ENCODE results near the gene RUVBL2.

RUVBL2 gene

DNA sequence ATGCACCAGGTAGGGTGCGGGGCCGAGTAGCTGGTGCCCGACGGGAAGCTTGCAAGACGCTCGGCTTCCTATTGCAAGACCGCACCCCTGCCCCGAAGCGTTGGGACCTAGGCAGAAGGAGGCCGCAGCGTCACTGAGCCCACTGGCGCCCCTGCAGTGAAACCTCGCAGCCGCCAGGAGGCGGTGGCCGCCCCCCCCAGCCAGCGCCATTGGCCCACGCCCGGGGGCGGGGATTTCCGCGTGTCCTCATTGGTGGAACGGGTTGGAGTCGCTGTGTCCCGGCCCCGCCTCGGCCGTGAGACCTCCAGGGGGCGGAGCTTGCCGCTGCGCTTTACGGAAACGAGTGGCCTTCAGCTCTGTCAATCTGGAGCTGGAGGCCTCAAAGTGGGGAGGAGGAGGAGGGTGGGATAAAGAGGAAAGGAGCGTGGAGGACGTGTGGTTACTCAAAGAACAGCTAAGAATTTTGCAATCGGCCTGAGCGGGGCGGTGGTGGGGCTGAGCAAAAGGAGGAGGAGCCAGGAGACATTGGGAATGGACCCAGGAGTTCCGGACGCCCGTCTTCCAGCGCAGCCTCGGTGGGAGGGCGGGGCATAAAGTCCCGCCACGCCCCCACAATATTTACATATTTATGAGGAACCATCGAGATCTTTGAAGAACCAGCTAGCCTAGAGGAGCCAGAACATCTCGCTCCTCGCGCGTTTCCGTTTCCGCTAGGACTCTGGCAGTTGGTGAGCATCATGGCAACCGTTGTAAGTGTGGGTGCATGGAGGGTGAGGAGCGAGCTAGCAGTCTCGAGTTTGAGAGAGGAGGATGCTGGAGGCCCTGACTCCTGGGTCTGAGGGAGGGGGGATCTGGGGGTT, at the start of gene RUVBL2, which contains the start of gene GYS1:
Gene RUVBL2 (plus strand): TSS at position 713 of the 860 bp plus-strand sequence. CDS start 25 bp downstream, at position 738.
Gene GYS1 (minus strand): TSS at position 135 of the 860 bp plus-strand sequence. CDS start 197 bp downstream, outside the sequence.
- peak; percentile 99 for DNase-seq

- no peak for DNase-seq
These were observed 48.3 kb upstream of the RUVBL2 start for GRCh38 chr19:48945415-48945814.

- DNase-seq, result no peak
These were observed 47.9 kb upstream of the RUVBL2 start for GRCh38 chr19:48945817-48946216.

- DNase-seq, result no peak
These were observed 47.0 kb upstream of the RUVBL2 start for GRCh38 chr19:48946463-48947257.

DNA sequence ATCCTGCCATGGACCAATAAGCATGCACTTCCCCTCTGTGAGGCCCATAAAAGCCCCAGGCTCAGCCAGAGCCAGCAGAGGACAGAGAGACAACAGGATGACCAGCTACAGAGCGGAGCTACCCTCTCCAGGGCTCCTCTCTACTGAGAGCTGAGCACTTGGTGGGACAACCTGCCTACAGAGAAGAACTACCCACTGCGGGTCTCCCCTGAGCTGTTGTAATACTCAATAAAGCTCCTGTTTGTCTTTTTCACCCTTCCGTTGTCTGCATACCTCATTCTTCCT, 46.5 kb upstream of the RUVBL2 start:
- DNase-seq, result no peak

DNA sequence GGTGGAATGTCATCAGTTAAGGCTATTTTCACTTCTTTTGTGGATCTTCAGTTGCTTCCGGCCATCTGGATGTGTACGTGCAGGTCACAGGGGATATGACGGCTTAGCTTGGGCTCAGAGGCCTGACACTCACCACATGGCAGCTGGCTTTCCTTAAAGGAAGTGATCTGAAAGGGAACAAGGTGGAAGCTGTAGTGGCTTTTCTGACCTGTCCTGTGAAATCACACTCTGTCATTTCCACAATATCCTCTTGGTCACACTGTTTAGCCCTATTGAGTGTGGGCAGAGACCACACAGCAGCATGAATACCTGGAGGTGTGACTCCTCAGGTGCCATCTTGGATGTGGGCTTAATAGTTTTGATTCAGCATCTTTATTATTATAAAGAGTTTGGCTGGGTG, 43.5 kb upstream of the RUVBL2 start:
- no peak for DNase-seq

DNA sequence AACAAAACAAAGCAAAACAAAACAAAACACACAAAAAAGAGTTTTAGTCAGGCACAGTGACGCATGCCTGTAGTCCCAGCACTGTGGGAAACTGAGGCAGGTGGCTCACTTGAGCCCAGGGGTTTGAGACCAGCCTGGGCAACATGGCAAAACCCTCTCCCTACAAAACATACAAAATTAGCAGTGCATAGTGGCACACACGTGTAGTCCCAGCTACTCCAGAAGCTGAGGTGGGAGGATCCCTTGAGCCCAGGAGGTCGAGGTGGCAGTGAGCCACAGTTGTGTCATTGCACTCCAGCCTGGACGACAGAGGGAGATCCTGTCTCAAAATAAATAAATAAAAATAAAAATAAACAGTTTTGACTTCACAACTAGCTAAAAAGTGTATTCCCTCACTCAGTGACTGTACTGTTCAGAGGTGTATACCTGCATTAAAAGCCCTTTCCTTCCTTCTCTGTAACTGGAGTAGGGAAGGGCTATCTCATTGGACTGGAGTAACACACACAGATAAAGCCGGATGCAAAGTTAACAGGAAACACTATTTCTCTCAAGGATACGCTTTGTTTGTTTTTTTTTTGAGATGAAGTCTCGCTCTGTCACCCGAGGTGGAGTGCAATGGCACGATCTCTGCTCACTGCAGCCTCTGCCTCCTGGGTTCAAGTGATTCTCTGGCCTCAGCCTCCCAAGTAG, 42.7 kb upstream of the RUVBL2 start:
- DNase-seq, result no peak

DNA sequence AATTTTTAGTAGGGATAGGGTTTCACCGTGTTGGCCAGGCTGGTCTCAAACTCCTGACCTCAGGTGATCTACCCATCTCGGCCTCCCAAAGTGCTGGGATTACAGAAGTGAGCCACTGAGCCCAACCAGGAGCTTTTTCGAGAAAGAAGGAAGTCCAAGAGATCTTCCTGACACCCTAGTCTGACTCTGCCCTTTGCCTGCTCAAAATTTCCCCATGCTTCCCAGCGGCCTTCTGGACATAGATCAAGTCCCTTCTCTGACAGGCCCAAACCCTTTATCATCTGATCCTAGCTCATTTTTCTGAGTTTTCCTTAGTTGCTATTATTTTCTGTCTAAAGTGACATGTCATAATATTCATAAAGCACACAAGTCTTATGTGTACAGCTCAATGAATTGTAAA, 40.5 kb upstream of the RUVBL2 start:
- DNase-seq, result no peak

DNA sequence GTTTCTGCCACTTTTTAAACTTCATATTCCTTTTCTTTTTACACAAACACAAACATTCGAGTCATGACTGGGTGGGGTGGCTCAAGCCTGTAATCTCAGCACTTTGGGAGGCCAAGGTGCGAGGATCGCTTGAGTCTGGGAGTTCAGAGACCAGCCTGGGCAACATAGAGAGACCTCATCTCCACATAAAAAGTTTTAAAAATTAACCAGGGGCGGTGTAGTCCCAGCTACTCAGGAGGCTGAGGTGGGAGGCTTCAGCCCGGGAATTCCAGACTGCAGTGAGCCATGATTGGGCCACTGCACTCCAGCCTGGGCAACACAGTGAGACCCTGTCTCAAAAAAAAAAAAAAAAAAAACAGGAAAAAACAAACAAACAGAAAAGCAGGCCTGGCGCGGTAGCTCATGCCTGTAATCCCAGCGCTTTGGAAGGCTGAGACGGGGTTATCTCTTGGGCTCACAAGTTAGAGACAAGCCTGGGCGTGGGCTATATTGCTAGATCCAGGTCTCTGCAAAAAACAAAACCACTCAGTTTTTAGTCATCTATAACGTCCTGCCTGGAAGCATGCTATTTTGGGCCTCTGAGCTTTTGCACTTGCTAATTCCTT, 39.6 kb upstream of the RUVBL2 start:
- DNase-seq, result no peak

GRCh38 chr19:48954595-48955307, 38.9 kb upstream of the RUVBL2 start, which contains the start of gene BAX:
BAX (plus strand) TSS chr19:48954875; CDS start chr19:48954929, 54 bp downstream.
- peak; percentile 89 for DNase-seq

DNA sequence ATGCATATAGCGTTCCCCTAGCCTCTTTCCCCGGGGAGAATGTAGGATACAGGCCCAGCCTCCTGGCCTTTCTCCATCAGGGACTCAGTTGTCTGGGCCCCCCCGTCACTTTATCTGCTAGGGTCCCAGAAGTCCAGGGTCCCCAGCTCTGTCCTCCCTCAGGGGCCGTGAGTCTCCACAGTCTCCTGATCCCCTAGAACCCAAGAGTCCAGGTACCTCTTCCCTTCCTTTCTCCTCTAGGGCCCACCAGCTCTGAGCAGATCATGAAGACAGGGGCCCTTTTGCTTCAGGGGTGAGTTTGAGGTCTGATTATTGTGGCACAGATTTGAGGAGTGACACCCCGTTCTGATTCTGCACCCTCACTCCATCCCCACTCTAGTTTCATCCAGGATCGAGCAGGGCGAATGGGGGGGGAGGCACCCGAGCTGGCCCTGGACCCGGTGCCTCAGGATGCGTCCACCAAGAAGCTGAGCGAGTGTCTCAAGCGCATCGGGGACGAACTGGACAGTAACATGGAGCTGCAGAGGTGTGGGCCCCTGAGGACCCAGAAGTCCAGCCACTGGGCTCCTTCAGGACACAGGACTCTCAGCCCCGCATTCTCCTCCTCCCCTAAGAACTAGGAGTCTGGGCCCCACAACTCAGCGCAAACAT, 38.3 kb upstream of the RUVBL2 start:
- no peak for DNase-seq

- no peak for DNase-seq
These were observed 35.7 kb upstream of the RUVBL2 start for GRCh38 chr19:48958006-48958405.

DNA sequence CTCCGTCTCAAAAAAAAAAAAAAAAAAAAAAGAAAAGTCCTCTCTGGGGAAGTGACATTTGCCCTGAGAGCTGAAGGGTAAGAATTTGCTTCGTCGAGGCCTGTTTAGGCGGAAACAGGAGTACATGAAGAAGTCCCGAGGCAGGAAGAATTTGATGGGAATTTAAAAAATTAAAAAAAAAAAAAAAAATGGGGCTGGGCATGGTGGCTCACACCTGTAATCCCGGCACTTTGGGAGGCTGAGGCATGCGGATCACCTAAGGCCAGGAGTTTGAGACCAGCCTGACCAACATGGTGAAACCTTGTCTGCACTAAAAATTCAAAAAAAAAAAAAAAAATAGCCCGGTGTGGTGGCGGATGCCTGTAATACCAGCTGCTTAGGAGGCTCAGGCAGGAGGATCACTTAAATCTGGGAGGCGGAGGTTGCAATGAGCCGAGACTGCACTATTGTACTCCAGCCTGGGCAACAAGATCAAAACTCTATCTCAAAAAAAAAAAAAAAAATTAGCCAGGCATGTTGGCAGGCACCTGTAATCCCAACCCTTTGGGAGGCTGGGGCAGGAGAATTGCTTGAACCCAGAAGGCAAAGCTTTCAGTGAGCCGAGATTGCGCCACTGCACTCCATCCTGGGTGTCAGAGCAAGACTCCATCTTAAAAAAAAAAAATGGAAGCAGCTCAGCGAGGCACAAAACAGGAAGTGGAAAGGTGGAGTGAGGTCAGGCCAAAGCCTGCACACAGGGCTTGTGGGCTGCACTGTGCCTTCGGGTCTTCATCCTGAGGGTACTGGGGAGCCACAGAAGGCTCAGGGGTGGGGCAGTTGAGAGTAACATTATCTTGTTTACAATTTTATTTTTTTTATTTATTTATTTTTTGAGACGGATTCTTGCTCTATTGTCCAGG, 34.1 kb upstream of the RUVBL2 start:
- no peak for DNase-seq

GRCh38 chr19:48961051-48961649, 32.5 kb upstream of the RUVBL2 start:
- no peak for DNase-seq

DNA sequence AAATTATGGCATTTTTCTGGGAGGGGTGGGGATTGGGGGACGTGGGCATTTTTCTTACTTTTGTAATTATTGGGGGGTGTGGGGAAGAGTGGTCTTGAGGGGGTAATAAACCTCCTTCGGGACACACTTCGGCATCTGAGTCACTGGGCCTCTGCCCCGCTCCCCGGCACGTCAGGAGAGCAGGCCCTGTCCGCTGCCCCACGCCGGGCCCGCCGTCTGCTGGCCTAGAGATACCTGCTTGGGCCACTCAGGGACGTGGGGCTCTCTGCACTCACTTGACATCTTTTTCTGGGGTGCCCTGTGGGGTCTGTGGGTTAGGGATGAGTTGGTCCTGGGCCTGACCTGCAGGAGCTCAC, 32.0 kb upstream of the RUVBL2 start:
- DNase-seq, result no peak

DNA sequence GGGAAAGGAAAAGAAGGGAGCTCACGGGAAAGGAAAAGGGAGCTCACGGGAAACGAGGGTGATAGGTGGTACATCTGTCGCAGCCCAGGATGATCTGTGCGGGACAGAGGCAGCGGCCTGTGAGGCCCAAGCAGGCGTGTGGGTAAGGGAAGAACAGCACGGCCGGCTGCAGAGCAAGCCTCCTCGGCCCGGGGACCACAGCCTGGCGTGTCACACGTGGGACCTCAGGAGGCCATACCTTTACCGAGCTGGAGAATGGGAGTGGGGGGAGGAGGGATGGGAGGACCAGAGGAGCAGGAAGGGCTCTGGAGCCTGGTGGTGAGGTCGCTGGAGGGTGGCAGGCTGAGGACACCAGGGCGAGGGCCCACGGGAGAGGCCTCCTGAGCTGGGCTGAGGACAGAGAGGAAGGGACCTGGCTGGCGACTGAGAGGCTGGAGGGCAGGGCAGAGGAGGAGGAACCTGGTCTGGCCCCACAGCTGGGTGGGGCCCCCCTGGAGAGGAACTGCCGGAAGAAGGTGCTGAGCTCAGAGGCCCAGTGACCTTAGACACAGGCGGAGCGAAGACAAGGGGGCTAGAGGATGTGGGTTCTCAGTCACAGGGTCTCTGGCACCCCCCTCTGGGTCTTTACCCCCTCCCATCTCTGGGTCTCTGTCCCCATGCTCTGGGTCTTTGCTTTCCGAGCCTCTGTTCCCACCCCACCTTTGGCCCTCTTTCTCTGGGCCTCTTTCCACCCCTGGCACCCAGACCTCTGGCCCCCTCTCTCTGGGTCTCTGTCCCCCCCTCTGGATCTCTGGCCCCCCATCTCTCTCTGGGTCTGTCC, 31.4 kb upstream of the RUVBL2 start:
- DNase-seq, result peak; percentile 39

DNA sequence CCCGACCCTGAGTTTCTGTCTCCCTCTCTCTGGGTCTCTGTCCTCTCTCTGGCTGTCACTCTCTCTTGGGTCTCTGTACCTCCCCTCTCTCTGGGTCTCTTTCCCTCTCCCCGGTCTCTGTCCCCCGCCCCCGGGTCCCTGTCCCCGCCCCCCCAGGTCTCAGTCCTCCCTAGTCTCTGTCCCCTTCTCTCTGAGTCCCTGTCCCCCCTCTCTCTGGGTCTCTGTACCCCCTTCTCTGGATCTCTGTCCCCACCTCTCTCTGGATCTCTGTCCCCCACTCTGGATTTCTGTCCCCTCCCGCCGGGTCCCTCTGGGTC, 30.9 kb upstream of the RUVBL2 start:
- no peak for DNase-seq

GRCh38 chr19:48963371-48964204, 30.1 kb upstream of the RUVBL2 start:
- DNase-seq, result peak; percentile 70

Data from activated CD8-positive, alpha-beta memory T cell treated with anti-CD3 and anti-CD28 coated beads, Interleukin-2, amount 50 U/mL, for 4 hours (primary cell).